ENCODE measurements around the gene CALHM6.

Gene CALHM6

GRCh38 chr6:116461331-116461931 is at the start of gene CALHM6:
Gene CALHM6 (plus strand): TSS chr6:116461375. CDS start chr6:116461930, 555 bp downstream.
- no peak for DNase-seq (ENCODE audit: low read depth)

GRCh38 chr6:116412270-116412669 is 48.9 kb upstream of the CALHM6 start:
- DNase-seq (ENCODE audit: low read depth), result no peak

- no peak for DNase-seq (ENCODE audit: low read depth)
These were observed 47.8 kb upstream of the CALHM6 start for GRCh38 chr6:116413357-116413756.

GRCh38 chr6:116417661-116418060 is 43.5 kb upstream of the CALHM6 start:
- DNase-seq (ENCODE audit: low read depth), result no peak

GRCh38 chr6:116419069-116419786 is 41.9 kb upstream of the CALHM6 start:
- no peak for DNase-seq (ENCODE audit: low read depth)

GRCh38 chr6:116420341-116420740 is 40.8 kb upstream of the CALHM6 start:
- DNase-seq (ENCODE audit: low read depth), result no peak

GRCh38 chr6:116422238-116422637 is 38.9 kb upstream of the CALHM6 start:
- no peak for DNase-seq (ENCODE audit: low read depth)

- no peak for DNase-seq (ENCODE audit: low read depth)
These were observed 37.2 kb upstream of the CALHM6 start for GRCh38 chr6:116424001-116424400.

- no peak for DNase-seq (ENCODE audit: low read depth)
These were observed 34.6 kb upstream of the CALHM6 start for GRCh38 chr6:116426551-116426950.

- DNase-seq (ENCODE audit: low read depth), result no peak
These were observed 32.1 kb upstream of the CALHM6 start for GRCh38 chr6:116429111-116429510.

- DNase-seq (ENCODE audit: low read depth), result no peak
These were observed 30.3 kb upstream of the CALHM6 start for GRCh38 chr6:116430860-116431259.

GRCh38 chr6:116431964-116432595 is 29.1 kb upstream of the CALHM6 start:
- DNase-seq (ENCODE audit: low read depth), result no peak

- DNase-seq (ENCODE audit: low read depth), result no peak
These were observed 27.9 kb upstream of the CALHM6 start for GRCh38 chr6:116433206-116433712.

GRCh38 chr6:116434056-116434725 is 27.0 kb upstream of the CALHM6 start:
- no peak for DNase-seq (ENCODE audit: low read depth)

GRCh38 chr6:116436586-116436985 is 24.6 kb upstream of the CALHM6 start:
- no peak for DNase-seq (ENCODE audit: low read depth)

- DNase-seq (ENCODE audit: low read depth), result no peak
These were observed 23.5 kb upstream of the CALHM6 start for GRCh38 chr6:116437656-116438055.

GRCh38 chr6:116438590-116439448 is 22.4 kb upstream of the CALHM6 start:
- no peak for DNase-seq (ENCODE audit: low read depth)

GRCh38 chr6:116439522-116440051 is 21.6 kb upstream of the CALHM6 start:
- DNase-seq (ENCODE audit: low read depth), result no peak

- DNase-seq (ENCODE audit: low read depth), result no peak
These were observed 18.1 kb upstream of the CALHM6 start for GRCh38 chr6:116443105-116443504.

- DNase-seq (ENCODE audit: low read depth), result no peak
These were observed 17.1 kb upstream of the CALHM6 start for GRCh38 chr6:116444092-116444491.

GRCh38 chr6:116444575-116444974 is 16.6 kb upstream of the CALHM6 start:
- DNase-seq (ENCODE audit: low read depth), result no peak
